ENCODE data around the gene SPARC. TPM values are rescaled to one million over a fixed set of nuclear protein-coding genes. Genes with fewer than 3 reads are reported as not detected.

SPARC gene
- polyA plus RNA-seq, 1 of the 3 experiments (the other 2 are of a cell fraction) = 1,115 TPM

- TF ChIP-seq, protein P1, sequence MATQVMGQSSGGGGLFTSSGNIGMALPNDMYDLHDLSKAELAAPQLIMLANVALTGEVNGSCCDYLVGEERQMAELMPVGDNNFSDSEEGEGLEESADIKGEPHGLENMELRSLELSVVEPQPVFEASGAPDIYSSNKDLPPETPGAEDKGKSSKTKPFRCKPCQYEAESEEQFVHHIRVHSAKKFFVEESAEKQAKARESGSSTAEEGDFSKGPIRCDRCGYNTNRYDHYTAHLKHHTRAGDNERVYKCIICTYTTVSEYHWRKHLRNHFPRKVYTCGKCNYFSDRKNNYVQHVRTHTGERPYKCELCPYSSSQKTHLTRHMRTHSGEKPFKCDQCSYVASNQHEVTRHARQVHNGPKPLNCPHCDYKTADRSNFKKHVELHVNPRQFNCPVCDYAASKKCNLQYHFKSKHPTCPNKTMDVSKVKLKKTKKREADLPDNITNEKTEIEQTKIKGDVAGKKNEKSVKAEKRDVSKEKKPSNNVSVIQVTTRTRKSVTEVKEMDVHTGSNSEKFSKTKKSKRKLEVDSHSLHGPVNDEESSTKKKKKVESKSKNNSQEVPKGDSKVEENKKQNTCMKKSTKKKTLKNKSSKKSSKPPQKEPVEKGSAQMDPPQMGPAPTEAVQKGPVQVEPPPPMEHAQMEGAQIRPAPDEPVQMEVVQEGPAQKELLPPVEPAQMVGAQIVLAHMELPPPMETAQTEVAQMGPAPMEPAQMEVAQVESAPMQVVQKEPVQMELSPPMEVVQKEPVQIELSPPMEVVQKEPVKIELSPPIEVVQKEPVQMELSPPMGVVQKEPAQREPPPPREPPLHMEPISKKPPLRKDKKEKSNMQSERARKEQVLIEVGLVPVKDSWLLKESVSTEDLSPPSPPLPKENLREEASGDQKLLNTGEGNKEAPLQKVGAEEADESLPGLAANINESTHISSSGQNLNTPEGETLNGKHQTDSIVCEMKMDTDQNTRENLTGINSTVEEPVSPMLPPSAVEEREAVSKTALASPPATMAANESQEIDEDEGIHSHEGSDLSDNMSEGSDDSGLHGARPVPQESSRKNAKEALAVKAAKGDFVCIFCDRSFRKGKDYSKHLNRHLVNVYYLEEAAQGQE (IDR thresholded peaks at IDR 0.05; ENCODE audit: low read depth, low read length) = no peak
- TF ChIP-seq RXRA (IDR thresholded peaks at IDR 0.05; ENCODE audit: borderline replicate concordance, low read depth) (no peak), NFIC (IDR thresholded peaks at IDR 0.05; ENCODE audit: borderline replicate concordance) (no peak), YY1 (IDR thresholded peaks at IDR 0.05; ENCODE audit: low read depth) (no peak), RFX5 (IDR thresholded peaks at IDR 0.05; ENCODE audit: low read length) (no peak), MXI1 (IDR thresholded peaks at IDR 0.05; ENCODE audit: low read depth, low read length) (no peak), POLR2AphosphoS5 (IDR thresholded peaks at IDR 0.05; ENCODE audit: low read depth, low read length) (no peak), TAF1 (IDR thresholded peaks at IDR 0.05; ENCODE audit: borderline replicate concordance, low read depth, low read length) (no peak), MEF2A (IDR thresholded peaks at IDR 0.05; ENCODE audit: borderline replicate concordance, low read depth) (no peak)
Measured at GRCh38 chr5:151651997-151652645, 34.6 kb downstream of the SPARC start (continued).

DNA sequence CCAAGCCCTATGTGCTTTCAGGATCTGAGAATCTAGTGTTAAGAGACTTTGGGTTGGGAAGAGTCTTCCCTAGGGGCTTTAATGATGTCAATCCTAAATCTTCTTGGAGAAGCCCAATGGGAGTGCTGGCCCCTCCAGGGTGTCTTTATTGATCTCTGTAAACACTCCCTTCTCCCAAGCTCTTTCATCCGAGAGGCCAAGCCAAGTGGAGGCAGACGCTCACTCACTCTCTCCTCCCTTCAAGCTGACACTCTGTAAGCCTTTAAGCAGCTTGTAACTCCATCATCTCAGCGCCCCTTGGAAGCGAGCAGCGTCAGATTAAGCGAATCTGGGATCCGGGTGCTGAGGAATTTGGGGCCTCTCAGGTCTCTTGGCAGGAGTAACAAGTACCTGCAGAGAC is 37.7 kb downstream of the SPARC start:
- no peak overlapping the region for H2AFZ ChIP-seq (ENCODE audit: low read depth)
- DNase-seq = no peak
- no peaks in the 10 kb centered on the region for H3K4me1 ChIP-seq (ENCODE audit: control insufficient read depth in 1 of 2, insufficient read depth in 2 of 2, low read depth in 1 of 2, low read length in 1 of 2)
- no peaks in the 10 kb centered on the region for H3K9me2 ChIP-seq
- POLR2A ChIA-PET = no interaction called here
- peaks cover 5% of the 10 kb centered on the region; the same call in 1 of the 2 replicates for H3K27me3 ChIP-seq (ENCODE audit: insufficient read depth)
- H3K4me3 ChIP-seq (ENCODE audit: low read depth in 2 of 2, low read length in 1 of 2) = no peak overlapping the region
- CTCF ChIA-PET = interaction anchor here (0.8 to 10.7 kb wide), 6 partner anchors 10 to 215 kb away, joined by 3 to 162 read pairs (median 11); partner anchors contain the start of gene SLC36A1
- H3K36me3 ChIP-seq (replicated peaks in 1 of 2; ENCODE audit: control insufficient read depth in 1 of 2, insufficient read depth in 2 of 2, low read length in 1 of 2) = no peaks in the 10 kb centered on the region
- H3F3A ChIP-seq (replicated peaks; ENCODE audit: insufficient read depth) = no peaks in the 10 kb centered on the region
- H3K4me2 ChIP-seq = no peak overlapping the region
- H3K9me3 ChIP-seq = no peaks in the 10 kb centered on the region
- 65% methylated on average over 7 of the region's 7 CpGs for WGBS (ENCODE audit: low lambda C conversion rate)
- H3K79me2 ChIP-seq (ENCODE audit: insufficient read depth) = no peaks in the 10 kb centered on the region
- H3K27ac ChIP-seq (ENCODE audit: low read depth in 2 of 2, low read length in 1 of 2) = no peak overlapping the region
- no peaks in the 10 kb centered on the region for H4K20me1 ChIP-seq (ENCODE audit: insufficient read depth)
- no peak overlapping the region for H3K9ac ChIP-seq
- no peak for TF ChIP-seq RXRA (IDR thresholded peaks at IDR 0.05; ENCODE audit: borderline replicate concordance, low read depth)
- TF ChIP-seq RFX5 (IDR thresholded peaks at IDR 0.05; ENCODE audit: low read length) = no peak
- no peak for TF ChIP-seq SMC3 (IDR thresholded peaks at IDR 0.05; ENCODE audit: low read depth, low read length)
- TF ChIP-seq JUND (IDR thresholded peaks at IDR 0.05) = no peak
- TF ChIP-seq IRF3 (IDR thresholded peaks at IDR 0.05; ENCODE audit: low read depth, low read length) = no peak
- TF ChIP-seq FOXJ3 (CRISPR knock-in tag; IDR thresholded peaks at IDR 0.05) = no peak
- no peak for TF ChIP-seq NRF1 (IDR thresholded peaks at IDR 0.05; ENCODE audit: low read depth, low read length)
- TF ChIP-seq TAF1 (IDR thresholded peaks at IDR 0.05; ENCODE audit: borderline replicate concordance, low read depth, low read length) = no peak
- TF ChIP-seq MXI1 (IDR thresholded peaks at IDR 0.05; ENCODE audit: low read depth, low read length) = no peak
- no peak for TF ChIP-seq MEF2A (IDR thresholded peaks at IDR 0.05; ENCODE audit: borderline replicate concordance, low read depth)
- TF ChIP-seq, protein P2, sequence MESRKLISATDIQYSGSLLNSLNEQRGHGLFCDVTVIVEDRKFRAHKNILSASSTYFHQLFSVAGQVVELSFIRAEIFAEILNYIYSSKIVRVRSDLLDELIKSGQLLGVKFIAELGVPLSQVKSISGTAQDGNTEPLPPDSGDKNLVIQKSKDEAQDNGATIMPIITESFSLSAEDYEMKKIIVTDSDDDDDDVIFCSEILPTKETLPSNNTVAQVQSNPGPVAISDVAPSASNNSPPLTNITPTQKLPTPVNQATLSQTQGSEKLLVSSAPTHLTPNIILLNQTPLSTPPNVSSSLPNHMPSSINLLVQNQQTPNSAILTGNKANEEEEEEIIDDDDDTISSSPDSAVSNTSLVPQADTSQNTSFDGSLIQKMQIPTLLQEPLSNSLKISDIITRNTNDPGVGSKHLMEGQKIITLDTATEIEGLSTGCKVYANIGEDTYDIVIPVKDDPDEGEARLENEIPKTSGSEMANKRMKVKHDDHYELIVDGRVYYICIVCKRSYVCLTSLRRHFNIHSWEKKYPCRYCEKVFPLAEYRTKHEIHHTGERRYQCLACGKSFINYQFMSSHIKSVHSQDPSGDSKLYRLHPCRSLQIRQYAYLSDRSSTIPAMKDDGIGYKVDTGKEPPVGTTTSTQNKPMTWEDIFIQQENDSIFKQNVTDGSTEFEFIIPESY (IDR thresholded peaks at IDR 0.05; ENCODE audit: borderline replicate concordance, low read depth) = no peak
- TF ChIP-seq SIN3A (IDR thresholded peaks at IDR 0.05; ENCODE audit: borderline replicate concordance, low read depth, low read length) = no peak
- TF ChIP-seq GABPA (IDR thresholded peaks at IDR 0.05; ENCODE audit: low read depth) = no peak
- TF ChIP-seq, protein P3, sequence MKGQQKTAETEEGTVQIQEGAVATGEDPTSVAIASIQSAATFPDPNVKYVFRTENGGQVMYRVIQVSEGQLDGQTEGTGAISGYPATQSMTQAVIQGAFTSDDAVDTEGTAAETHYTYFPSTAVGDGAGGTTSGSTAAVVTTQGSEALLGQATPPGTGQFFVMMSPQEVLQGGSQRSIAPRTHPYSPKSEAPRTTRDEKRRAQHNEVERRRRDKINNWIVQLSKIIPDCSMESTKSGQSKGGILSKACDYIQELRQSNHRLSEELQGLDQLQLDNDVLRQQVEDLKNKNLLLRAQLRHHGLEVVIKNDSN (IDR thresholded peaks at IDR 0.05; ENCODE audit: borderline replicate concordance, low read depth) = no peak
- no peak for TF ChIP-seq TCF12 (IDR thresholded peaks at IDR 0.05)
- TF ChIP-seq, protein P4, sequence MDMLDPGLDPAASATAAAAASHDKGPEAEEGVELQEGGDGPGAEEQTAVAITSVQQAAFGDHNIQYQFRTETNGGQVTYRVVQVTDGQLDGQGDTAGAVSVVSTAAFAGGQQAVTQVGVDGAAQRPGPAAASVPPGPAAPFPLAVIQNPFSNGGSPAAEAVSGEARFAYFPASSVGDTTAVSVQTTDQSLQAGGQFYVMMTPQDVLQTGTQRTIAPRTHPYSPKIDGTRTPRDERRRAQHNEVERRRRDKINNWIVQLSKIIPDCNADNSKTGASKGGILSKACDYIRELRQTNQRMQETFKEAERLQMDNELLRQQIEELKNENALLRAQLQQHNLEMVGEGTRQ (IDR thresholded peaks at IDR 0.05; ENCODE audit: borderline replicate concordance, low read depth, low read length) = no peak
- TF ChIP-seq RCOR1 (IDR thresholded peaks at IDR 0.05; ENCODE audit: low read length) = no peak
- no peak for TF ChIP-seq NFIC (IDR thresholded peaks at IDR 0.05; ENCODE audit: borderline replicate concordance)
- TF ChIP-seq RAD21 (IDR thresholded peaks at IDR 0.05; ENCODE audit: low read length) = no peak
